Ascending aorta (tissue), 2 donors: ENCODE measurements around the gene CYTH1. TPM values are rescaled to one million over a fixed set of nuclear protein-coding genes. Genes with fewer than 3 reads are reported as not detected.

ENCODE experiments used
- DNase-seq, 2 donors: peaks; one replicate each; pipeline ENCODE4 v3.0.0-alpha.2; 2019; ENCODE audit warnings: low spot score in 2 of 2
- H3K27ac ChIP-seq, 2 donors: fragments of 200-600 bp; sonication (generic); one replicate each; pipeline ENCODE4 v1.5.1; 2016 to 2017; ENCODE audit warnings: mild to moderate bottlenecking in 1 of 2
- H3K27me3 ChIP-seq: fragments of 200-600 bp; sonication (generic); one replicate; pipeline ENCODE4 v1.5.1; 2017
- H3K36me3 ChIP-seq, 2 donors: fragments of 200-600 bp; sonication (generic); one replicate each; pipeline ENCODE4 v1.5.1; 2016
- H3K4me1 ChIP-seq, 2 donors: fragments of 200-600 bp; sonication (generic); one replicate each; pipeline ENCODE4 v1.5.1; 2016 to 2017; ENCODE audit warnings: mild to moderate bottlenecking in 1 of 2
- H3K4me3 ChIP-seq, 2 donors: fragments of 200-600 bp; sonication (generic); one replicate each; pipeline ENCODE4 v1.5.1; 2016 to 2017; ENCODE audit warnings: mild to moderate bottlenecking in 1 of 2
- H3K9me3 ChIP-seq, 2 donors: fragments of 200-600 bp; sonication (generic); one replicate each; pipeline ENCODE4 v1.5.1; 2016
- intact Hi-C: fragments of 100-400 bp; cut with DNase I; formaldehyde crosslinking; loops from one replicate; pipeline ENCODE4 v1.15.1; 2023
- total RNA-seq: library from RNA; depleted of rRNA; stranded (reverse); fragments of >200 nt; gene quantifications from one replicate; pipeline ENCODE4 v1.1.0, GENCODE V29; 2016
- TF ChIP-seq, protein P1 (sequence below), 3 experiments: fragments of 200-600 bp in 2 of 3; fragments of 450-650 bp in 1 of 3; sonication (generic) in 2 of 3; IDR thresholded peaks; one replicate each; pipeline ENCODE4 v1.5.1; 2016 to 2019; ENCODE audit warnings: antibody characterized with exemption in 3 of 3, mild to moderate bottlenecking in 1 of 3, moderate library complexity in 1 of 3

The CYTH1 gene
- total RNA-seq, 1 donor from 2014 or later, result 46.5 TPM

DNA sequence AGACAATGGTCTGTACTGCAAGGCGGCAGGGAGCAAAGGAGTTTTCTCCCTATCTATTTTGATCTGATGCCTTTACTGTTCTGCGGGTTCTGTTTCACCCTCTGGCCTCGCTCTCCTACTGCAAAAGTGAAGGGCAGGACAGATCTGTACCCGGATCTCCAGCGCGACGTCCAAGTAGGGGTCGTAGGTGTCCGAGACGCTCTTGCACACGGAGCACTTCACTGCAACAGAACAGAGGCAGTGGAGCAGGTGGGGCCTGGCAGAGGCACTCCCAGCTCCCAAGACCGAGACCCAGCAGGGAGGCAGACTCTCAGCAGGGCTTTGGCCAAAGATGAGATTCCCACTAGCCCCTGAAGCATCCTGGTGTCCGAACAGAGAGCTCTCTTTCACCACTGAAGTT lies 38.8 kb upstream of the CYTH1 start:
- TF ChIP-seq, protein P1, sequence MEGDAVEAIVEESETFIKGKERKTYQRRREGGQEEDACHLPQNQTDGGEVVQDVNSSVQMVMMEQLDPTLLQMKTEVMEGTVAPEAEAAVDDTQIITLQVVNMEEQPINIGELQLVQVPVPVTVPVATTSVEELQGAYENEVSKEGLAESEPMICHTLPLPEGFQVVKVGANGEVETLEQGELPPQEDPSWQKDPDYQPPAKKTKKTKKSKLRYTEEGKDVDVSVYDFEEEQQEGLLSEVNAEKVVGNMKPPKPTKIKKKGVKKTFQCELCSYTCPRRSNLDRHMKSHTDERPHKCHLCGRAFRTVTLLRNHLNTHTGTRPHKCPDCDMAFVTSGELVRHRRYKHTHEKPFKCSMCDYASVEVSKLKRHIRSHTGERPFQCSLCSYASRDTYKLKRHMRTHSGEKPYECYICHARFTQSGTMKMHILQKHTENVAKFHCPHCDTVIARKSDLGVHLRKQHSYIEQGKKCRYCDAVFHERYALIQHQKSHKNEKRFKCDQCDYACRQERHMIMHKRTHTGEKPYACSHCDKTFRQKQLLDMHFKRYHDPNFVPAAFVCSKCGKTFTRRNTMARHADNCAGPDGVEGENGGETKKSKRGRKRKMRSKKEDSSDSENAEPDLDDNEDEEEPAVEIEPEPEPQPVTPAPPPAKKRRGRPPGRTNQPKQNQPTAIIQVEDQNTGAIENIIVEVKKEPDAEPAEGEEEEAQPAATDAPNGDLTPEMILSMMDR (IDR thresholded peaks at IDR 0.05), result no peak
- intact Hi-C loops, result no loop called here
- Histone ChIP-seq H3K36me3 (peaks cover 89 to 100% of the 10 kb centered on the region in 2 donors), H3K27ac (no peak overlapping the region), H3K9me3 (no peaks in the 10 kb centered on the region), H3K4me3 (no peak overlapping the region), H3K4me1 (peaks cover 0 to 4% of the 10 kb centered on the region in 2 donors), H3K27me3 (no peaks in the 10 kb centered on the region)
- DNase-seq, result no peak

DNA sequence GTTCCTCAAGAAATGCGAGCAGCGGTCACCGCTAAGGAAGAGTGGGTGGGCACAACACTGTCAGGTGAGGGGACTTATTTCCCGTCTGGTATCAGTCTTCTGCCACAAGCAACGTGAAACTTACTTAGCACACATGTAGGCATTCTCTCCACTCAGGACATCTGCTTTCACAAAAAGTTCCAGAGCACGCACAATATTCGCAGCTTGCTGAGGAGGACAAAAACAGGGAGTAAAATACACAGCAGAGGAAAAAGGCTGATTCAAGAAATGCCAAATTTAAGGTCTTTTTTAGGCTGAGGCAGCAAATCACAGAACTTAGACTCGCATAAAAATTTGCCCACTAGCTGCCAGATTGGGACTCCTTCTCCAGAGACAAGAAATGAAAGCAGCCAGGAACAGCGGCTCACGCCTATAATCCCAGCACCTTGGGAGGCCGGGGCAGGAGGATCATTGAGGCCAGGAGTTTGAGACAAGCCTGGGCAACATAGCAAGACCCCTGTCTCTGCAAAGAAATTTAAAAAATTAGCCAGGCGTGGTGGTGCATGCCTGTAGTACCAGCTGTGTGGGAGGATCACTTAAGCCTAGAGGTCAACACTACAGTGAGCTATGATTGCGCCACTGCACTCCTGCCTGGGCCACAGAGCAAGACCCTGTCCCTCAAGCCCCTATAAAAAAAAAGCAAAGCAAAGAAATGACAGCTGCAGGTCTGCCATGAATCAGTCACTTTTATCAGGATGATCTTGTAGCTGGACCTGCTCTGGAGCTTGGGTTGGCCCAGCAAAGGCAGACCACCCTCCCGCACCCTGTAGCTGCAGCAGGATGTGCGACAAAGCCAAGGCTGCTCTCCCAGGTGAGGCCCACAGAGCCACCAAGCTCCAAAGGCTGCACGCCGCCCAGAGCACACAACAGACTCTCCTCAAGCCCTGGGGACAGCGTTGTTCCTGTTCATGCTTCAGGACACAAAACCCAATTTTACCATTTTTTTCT lies 38.0 kb upstream of the CYTH1 start:
- no peak overlapping the region for H3K4me3 ChIP-seq
- DNase-seq, result no peak
- peak overlapping the region; percentile 20 to 50 for H3K27ac ChIP-seq
- intact Hi-C loops, result no loop called here
- peaks cover 0 to 4% of the 10 kb centered on the region in 2 donors for H3K4me1 ChIP-seq
- TF ChIP-seq, protein P1 (IDR thresholded peaks at IDR 0.05), result no peak
- no peaks in the 10 kb centered on the region for H3K9me3 ChIP-seq
- H3K27me3 ChIP-seq, result no peaks in the 10 kb centered on the region
- peaks cover 86 to 100% of the 10 kb centered on the region in 2 donors for H3K36me3 ChIP-seq

DNA sequence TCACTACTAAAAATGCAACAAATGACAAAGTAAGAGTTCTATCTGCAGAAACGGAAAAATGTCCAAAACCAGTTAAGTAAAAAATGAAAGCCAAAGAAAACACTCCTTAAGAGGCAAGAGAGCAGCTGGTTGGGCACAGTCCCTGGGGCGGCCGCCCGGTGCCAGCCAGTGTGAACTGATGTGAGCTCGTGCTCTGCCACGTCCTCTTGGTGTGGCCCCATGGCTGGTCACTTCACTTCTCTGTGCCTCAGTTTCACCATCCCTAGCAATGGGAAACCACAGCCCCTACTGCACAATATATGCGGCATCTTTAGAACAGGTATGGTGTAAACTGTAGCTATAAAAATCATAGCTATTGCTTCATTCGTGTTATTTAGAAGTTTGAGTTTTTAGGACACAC lies 37.3 kb upstream of the CYTH1 start:
- Histone ChIP-seq H3K36me3 (peaks cover 85 to 100% of the 10 kb centered on the region in 2 donors), H3K27ac (peak overlapping the region; percentile 20 to 50), H3K27me3 (no peaks in the 10 kb centered on the region), H3K4me3 (no peak overlapping the region), H3K4me1 (peaks cover 0 to 4% of the 10 kb centered on the region in 2 donors), H3K9me3 (no peaks in the 10 kb centered on the region)
- intact Hi-C loops, result no loop called here
- TF ChIP-seq, protein P1 (IDR thresholded peaks at IDR 0.05), result no peak
- no peak for DNase-seq

DNA sequence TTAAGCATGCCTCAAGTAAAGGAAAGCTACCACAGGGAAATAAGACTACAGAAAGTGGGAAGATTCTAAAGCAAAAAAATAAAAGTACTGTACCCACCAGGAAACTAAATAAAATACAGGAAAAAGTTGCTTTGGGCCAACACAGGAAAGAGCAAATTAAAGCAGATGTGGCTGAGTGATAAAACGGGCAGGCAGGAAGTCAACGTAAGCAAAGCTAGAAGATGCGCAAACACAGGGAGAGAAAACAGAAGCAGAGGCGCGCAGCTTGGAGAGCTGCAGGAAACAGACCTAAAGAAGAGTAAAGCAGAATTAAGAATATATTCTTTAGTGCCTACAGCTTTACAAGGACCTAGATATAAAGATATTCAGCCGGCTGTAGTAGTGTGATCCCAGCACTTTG lies 36.9 kb upstream of the CYTH1 start:
- DNase-seq, result no peak
- peaks cover 0 to 4% of the 10 kb centered on the region in 2 donors for H3K4me1 ChIP-seq
- no peaks in the 10 kb centered on the region for H3K9me3 ChIP-seq
- peaks cover 86 to 100% of the 10 kb centered on the region in 2 donors for H3K36me3 ChIP-seq
- intact Hi-C loops, result no loop called here
- no peak overlapping the region for H3K4me3 ChIP-seq
- peak overlapping the region; percentile 20 to 50 for H3K27ac ChIP-seq
- TF ChIP-seq, protein P1 (IDR thresholded peaks at IDR 0.05), result no peak
- no peaks in the 10 kb centered on the region for H3K27me3 ChIP-seq

DNA sequence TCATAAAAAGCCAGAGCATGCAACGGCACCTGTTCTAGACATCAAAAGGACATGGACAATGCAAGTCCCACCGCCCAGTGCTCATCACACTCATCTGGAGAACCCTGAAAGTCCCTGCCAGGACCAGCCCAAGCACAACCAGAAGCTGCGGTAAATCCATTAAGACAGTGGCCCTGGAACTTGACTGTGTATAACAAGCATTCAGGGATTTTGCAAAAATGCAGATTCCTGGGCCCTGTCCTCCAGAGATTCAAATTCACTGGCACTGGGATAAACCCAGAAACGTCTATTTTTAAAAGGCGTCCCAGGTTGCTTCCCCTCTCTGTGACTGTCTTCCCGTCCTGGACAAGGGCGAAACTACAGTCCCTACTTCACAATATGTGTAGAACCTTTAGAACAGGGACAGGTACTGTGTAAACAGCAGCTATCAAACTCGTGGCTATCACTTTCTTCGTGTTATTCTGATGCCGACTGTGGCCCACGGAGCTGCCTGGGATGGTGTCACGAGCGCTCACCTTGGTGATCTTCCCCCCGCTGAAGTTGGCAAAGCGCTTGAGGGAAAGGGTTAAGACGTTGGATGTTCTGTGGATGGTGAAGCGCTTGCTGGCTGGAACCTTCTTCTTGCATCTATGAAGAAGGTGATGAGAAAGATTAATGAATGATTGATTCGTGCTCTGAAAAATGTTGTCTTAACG lies 36.2 kb upstream of the CYTH1 start:
- intact Hi-C loops, result no loop called here
- Histone ChIP-seq H3K27me3 (no peaks in the 10 kb centered on the region), H3K4me3 (no peak overlapping the region), H3K9me3 (no peaks in the 10 kb centered on the region), H3K27ac (peak overlapping the region in 1 of 2 donors; percentile 39), H3K36me3 (peaks cover 86 to 100% of the 10 kb centered on the region in 2 donors), H3K4me1 (peaks cover 0 to 4% of the 10 kb centered on the region in 2 donors)
- TF ChIP-seq, protein P1 (IDR thresholded peaks at IDR 0.05), result no peak
- DNase-seq, result no peak
